ENCODE results near the gene SOCS6. TPM values are rescaled to one million over a fixed set of nuclear protein-coding genes. Genes with fewer than 3 reads are reported as not detected.

The SOCS6 gene
- total RNA-seq, 6 experiments from 2014 or later: 11.7 to 18.0 (median 14.0) TPM

DNA sequence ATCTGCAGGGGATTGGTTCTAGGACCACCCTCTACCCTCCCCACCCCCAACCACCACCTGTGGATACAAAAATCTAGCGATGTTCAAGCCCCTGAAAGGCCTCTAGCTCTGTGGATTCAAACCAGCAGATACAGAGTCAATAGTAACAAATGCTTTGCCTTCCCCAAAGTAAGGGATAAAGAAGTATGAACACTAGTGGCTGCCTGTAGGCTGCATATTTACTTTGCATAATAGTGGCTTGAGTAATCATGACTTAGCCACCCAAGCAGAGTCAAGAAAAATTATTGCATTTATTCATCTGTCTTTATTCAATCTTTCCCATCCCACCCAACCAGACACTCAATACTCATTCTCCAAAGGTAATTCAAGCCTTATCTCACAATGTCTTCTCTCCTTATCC lies 43.8 kb downstream of the SOCS6 start:
- DNase-seq (no peak), ATAC-seq (peak in 3 of 4 donors; percentile 19 to 33 (median 30))
- H3K27me3 ChIP-seq: no peaks in the 10 kb centered on the region
- intact Hi-C loops (cut with DNase I): no loop called here
- H3K4me1 ChIP-seq: peaks cover 0 to 54% (median 18%) of the 10 kb centered on the region in 4 donors
- TF ChIP-seq POLR2A (IDR thresholded peaks at IDR 0.05): no peak
- TF ChIP-seq, protein P1, sequence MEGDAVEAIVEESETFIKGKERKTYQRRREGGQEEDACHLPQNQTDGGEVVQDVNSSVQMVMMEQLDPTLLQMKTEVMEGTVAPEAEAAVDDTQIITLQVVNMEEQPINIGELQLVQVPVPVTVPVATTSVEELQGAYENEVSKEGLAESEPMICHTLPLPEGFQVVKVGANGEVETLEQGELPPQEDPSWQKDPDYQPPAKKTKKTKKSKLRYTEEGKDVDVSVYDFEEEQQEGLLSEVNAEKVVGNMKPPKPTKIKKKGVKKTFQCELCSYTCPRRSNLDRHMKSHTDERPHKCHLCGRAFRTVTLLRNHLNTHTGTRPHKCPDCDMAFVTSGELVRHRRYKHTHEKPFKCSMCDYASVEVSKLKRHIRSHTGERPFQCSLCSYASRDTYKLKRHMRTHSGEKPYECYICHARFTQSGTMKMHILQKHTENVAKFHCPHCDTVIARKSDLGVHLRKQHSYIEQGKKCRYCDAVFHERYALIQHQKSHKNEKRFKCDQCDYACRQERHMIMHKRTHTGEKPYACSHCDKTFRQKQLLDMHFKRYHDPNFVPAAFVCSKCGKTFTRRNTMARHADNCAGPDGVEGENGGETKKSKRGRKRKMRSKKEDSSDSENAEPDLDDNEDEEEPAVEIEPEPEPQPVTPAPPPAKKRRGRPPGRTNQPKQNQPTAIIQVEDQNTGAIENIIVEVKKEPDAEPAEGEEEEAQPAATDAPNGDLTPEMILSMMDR (IDR thresholded peaks at IDR 0.05): peak in 1 of 4 donors; percentile 4
- no CpG with 5 or more reads among the region's 1 CpG for WGBS (ENCODE audit: insufficient coverage, low coverage, low lambda C conversion rate, missing lambda C conversion rate)
- no peaks in the 10 kb centered on the region for H3K9me3 ChIP-seq
- no peaks in the 10 kb centered on the region for H3K36me3 ChIP-seq
- peak overlapping the region in 1 of 3 donors; percentile 92 for H3K27ac ChIP-seq
- no peak overlapping the region for H3K4me3 ChIP-seq

DNA sequence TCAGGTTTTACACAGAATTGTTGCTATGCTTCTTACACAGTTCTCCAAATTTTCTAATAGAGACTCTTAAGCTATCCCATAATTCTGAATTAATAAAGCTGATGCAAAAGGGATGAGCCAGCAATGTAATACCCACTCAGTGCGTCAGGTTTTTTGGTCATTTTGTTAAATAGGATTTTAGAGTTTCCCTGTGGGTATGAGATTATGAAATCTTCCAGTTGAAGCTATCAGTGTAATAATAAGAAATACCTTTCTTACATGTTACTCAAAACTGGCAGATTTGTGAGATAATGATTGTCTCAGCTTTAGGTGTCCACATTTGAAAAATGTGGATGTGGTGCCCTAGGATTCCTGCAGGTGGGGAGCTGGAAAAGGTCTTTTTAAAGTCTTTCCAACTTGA lies 44.5 kb downstream of the SOCS6 start:
- H3K27ac ChIP-seq: peak overlapping the region; percentile 18 to 92 (median 60)
- no peak for ATAC-seq
- WGBS (ENCODE audit: insufficient coverage, low coverage, low lambda C conversion rate, missing lambda C conversion rate): 82% methylated on average over 1 of the region's 1 CpG

DNA sequence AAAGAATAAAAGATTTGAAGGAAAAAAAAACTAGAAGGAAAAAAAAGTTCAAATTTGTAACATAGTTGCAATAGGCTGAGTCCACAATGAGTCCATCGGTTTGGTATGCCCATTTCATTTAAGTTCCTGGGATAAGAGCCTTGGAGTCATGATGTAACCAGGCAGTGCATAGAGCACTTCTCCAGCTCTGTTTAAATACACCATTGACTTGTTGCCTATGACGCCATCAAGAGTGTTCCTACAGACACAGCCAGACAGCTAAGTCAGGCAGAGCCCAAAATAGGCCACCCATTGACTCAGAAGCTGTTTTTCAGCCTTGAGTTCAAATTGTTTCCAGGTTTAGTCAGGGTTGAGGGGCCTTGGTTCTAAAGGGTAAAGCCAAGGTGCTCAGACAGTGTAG lies 44.9 kb downstream of the SOCS6 start:
- H3K27me3 ChIP-seq: no peaks in the 10 kb centered on the region
- H3K4me1 ChIP-seq: peaks cover 0 to 54% (median 18%) of the 10 kb centered on the region in 4 donors
- no peaks in the 10 kb centered on the region for H3K9me3 ChIP-seq
- intact Hi-C loops (cut with DNase I): no loop called here
- no peaks in the 10 kb centered on the region for H3K36me3 ChIP-seq
- H3K4me3 ChIP-seq: no peak overlapping the region
- ATAC-seq: peak; percentile 14 to 68 (median 62)
- peak overlapping the region; percentile 60 to 92 (median 71) for H3K27ac ChIP-seq
- no peak for DNase-seq
- WGBS (ENCODE audit: insufficient coverage, low coverage, low lambda C conversion rate, missing lambda C conversion rate): 12% methylated on average over 2 of the region's 2 CpGs
- TF ChIP-seq, protein P1 (IDR thresholded peaks at IDR 0.05): no peak
- peak; percentile 46 for TF ChIP-seq POLR2A (IDR thresholded peaks at IDR 0.05)

More for the DNA sequence above, 44.5 kb downstream of the SOCS6 start:
- Histone ChIP-seq H3K4me3 (no peak overlapping the region), H3K27me3 (no peaks in the 10 kb centered on the region), H3K4me1 (peaks cover 0 to 54% (median 18%) of the 10 kb centered on the region in 4 donors), H3K36me3 (no peaks in the 10 kb centered on the region), H3K9me3 (no peaks in the 10 kb centered on the region)
- TF ChIP-seq, protein P1 (IDR thresholded peaks at IDR 0.05): no peak
- no peak for TF ChIP-seq POLR2A (IDR thresholded peaks at IDR 0.05)
- no peak for DNase-seq
- intact Hi-C loops (cut with DNase I): no loop called here

DNA sequence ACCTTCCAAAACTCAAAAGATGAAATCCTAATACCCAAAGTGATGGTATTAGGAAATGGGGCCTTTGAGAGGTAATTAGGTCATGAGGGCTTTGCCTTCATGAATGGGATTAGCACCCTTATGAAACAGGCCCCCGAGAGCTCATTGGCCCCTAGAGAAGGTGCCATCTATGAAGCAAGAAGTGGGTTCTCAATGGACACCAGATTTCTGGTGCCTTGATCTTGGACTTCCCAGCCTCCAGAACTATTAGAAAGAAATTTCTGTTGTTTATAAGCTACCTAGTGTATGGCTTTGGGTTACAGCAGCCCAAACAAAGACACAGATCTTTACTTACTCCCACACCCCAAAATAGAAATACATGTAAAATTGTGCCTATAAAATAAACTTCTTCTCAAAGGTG lies 45.4 kb downstream of the SOCS6 start:
- no peak for ATAC-seq
- H3K4me1 ChIP-seq: peaks cover 0 to 54% (median 18%) of the 10 kb centered on the region in 4 donors
- no peaks in the 10 kb centered on the region for H3K36me3 ChIP-seq
- H3K4me3 ChIP-seq: no peak overlapping the region
- H3K9me3 ChIP-seq: no peaks in the 10 kb centered on the region
- no peak for DNase-seq
- TF ChIP-seq, protein P1 (IDR thresholded peaks at IDR 0.05): no peak
- TF ChIP-seq POLR2A (IDR thresholded peaks at IDR 0.05): no peak
- intact Hi-C loops (cut with DNase I): no loop called here
- peak overlapping the region; percentile 60 to 92 (median 71) for H3K27ac ChIP-seq
- H3K27me3 ChIP-seq: no peaks in the 10 kb centered on the region
- 83% methylated on average over 1 of the region's 1 CpG for WGBS (ENCODE audit: insufficient coverage, low coverage, low lambda C conversion rate, missing lambda C conversion rate)
